ENCODE measurements around the gene MYH10.

- no peak for TF ChIP-seq CTCF (IDR thresholded peaks at IDR 0.05)
- no peak for TF ChIP-seq POLR2AphosphoS5 (IDR thresholded peaks at IDR 0.05)
Measured at GRCh38 chr17:8506145-8506544, 124.4 kb downstream of the MYH10 start.

Data from stomach (tissue), 4 donors.